Measurements from ENCODE around the gene DNAAF1.

DNAAF1 gene

DNA sequence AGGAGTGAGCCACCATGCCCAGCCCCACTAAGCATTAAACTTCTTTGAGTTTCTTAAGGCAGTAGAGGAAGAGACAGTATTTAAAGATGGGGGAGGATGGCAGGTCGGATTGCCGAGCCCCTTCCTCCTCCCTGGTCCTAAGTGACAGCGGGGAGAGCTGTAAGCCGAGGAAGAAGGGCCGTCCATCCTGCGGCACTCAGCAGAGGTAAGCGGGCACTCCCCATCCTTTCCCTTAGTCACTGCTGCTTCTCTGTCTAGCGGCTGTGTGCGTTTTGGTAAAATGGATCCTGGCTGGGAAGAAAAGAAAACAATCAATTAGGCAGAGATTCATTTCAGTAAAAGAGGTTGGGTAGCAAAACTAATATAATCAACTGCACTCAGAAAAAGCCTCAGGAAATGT lies 13.9 kb downstream of the DNAAF1 start:
- H3K4me3 ChIP-seq (ENCODE audit: low read depth, low read length): no peak overlapping the region
- TF ChIP-seq, protein P1, sequence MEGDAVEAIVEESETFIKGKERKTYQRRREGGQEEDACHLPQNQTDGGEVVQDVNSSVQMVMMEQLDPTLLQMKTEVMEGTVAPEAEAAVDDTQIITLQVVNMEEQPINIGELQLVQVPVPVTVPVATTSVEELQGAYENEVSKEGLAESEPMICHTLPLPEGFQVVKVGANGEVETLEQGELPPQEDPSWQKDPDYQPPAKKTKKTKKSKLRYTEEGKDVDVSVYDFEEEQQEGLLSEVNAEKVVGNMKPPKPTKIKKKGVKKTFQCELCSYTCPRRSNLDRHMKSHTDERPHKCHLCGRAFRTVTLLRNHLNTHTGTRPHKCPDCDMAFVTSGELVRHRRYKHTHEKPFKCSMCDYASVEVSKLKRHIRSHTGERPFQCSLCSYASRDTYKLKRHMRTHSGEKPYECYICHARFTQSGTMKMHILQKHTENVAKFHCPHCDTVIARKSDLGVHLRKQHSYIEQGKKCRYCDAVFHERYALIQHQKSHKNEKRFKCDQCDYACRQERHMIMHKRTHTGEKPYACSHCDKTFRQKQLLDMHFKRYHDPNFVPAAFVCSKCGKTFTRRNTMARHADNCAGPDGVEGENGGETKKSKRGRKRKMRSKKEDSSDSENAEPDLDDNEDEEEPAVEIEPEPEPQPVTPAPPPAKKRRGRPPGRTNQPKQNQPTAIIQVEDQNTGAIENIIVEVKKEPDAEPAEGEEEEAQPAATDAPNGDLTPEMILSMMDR (IDR thresholded peaks at IDR 0.05; ENCODE audit: low read depth, low read length): no peak
- in situ Hi-C loops (cut with HindIII; ENCODE audit: low sequenced_read_pairs): no loop called here
- DNase-seq (ENCODE audit: low read depth, low spot score): no peak

DNA sequence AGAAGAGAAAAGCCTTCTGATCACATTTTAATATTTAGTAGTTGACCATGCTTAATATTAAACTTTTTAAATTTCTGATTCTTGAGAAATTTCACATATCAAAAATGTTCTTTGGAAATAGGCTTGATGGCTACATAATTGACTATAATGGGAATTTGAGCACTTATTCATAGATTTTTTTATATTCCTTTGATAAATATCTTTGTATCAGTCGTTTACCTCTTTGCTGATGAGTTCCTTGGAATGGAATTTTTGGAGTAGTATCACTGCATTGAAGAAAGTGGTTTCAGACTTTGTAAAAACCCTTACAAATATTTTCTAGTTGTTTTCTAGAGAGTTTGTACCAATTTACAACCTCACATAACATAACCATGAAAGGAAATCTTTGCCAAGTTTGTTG lies 14.7 kb downstream of the DNAAF1 start:
- in situ Hi-C loops (cut with HindIII; ENCODE audit: low sequenced_read_pairs): no loop called here
- TF ChIP-seq, protein P1 (IDR thresholded peaks at IDR 0.05; ENCODE audit: low read depth, low read length): no peak
- no peak overlapping the region for H3K4me3 ChIP-seq (ENCODE audit: low read depth, low read length)
- DNase-seq (ENCODE audit: low read depth, low spot score): no peak

DNA sequence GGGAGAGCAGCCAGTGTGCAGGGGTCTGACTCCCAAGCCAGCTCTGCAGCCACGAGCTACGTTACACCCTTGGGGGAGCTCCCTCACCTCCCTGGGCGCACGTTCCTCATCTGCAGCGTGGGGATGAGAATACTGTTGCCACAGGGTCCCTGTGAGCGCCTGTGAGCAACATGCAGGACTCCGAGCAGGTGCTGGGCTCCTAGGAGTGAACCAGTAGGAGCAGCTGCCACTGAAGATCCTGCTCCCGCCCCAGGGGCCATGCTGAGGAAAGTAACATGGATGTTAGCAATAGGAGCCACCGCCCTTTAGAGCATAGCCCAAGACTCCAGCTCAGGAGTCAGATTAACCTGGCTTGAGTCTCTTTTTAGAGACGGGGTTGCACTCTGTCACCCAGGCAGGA lies 15.9 kb downstream of the DNAAF1 start:
- no peak for DNase-seq (ENCODE audit: low read depth, low spot score)
- no peak overlapping the region for H3K4me3 ChIP-seq (ENCODE audit: low read depth, low read length)
- TF ChIP-seq, protein P1 (IDR thresholded peaks at IDR 0.05; ENCODE audit: low read depth, low read length): no peak
- in situ Hi-C loops (cut with HindIII; ENCODE audit: low sequenced_read_pairs): no loop called here

DNA sequence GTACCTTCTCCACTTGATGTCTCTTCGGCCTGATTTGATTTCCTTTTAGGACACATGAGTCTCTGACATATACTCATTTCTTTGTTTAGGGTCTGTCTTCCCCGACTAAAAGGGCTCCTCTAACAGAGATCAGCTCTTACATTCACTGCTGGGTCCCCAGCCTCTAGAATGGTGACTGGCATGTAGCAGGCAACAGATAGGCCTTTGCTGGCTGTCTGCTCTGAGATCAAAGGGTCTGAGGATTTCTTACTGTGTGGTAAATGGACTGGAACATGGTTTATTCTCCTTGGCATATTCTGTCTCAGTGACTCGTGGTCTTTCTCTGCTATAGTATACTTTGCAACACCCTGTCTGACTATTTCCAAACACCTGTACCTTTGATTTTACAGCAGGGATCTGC lies 16.7 kb downstream of the DNAAF1 start:
- in situ Hi-C loops (cut with HindIII; ENCODE audit: low sequenced_read_pairs): no loop called here
- DNase-seq (ENCODE audit: low read depth, low spot score): no peak

DNA sequence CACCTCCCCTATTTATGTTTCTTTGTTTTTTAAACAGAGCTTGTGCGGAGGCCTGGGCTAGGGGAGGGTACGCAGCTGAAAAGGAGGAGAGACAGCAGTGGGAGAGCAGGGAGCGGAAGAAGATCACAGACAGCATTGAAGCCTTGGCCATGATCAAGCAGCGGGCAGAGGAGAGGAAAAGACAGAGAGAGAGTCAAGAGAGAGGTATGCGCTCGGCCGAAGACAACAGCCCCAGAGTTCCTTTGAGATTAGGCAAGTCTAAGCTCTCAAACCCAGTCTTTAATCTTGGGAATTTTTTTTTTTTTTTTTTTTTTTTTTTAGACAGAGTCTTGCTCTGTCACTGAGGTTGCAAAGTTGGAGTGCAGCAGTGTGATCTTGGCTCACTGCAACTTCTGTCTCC lies 20.6 kb downstream of the DNAAF1 start:
- H3K4me3 ChIP-seq (ENCODE audit: low read depth, low read length): no peak overlapping the region
- no peak for DNase-seq (ENCODE audit: low read depth, low spot score)
- in situ Hi-C loops (cut with HindIII; ENCODE audit: low sequenced_read_pairs): no loop called here
- TF ChIP-seq, protein P1 (IDR thresholded peaks at IDR 0.05; ENCODE audit: low read depth, low read length): no peak

More for the DNA sequence above, 16.7 kb downstream of the DNAAF1 start:
- no peak overlapping the region for H3K4me3 ChIP-seq (ENCODE audit: low read depth, low read length)
- TF ChIP-seq, protein P1 (IDR thresholded peaks at IDR 0.05; ENCODE audit: low read depth, low read length): no peak

DNA sequence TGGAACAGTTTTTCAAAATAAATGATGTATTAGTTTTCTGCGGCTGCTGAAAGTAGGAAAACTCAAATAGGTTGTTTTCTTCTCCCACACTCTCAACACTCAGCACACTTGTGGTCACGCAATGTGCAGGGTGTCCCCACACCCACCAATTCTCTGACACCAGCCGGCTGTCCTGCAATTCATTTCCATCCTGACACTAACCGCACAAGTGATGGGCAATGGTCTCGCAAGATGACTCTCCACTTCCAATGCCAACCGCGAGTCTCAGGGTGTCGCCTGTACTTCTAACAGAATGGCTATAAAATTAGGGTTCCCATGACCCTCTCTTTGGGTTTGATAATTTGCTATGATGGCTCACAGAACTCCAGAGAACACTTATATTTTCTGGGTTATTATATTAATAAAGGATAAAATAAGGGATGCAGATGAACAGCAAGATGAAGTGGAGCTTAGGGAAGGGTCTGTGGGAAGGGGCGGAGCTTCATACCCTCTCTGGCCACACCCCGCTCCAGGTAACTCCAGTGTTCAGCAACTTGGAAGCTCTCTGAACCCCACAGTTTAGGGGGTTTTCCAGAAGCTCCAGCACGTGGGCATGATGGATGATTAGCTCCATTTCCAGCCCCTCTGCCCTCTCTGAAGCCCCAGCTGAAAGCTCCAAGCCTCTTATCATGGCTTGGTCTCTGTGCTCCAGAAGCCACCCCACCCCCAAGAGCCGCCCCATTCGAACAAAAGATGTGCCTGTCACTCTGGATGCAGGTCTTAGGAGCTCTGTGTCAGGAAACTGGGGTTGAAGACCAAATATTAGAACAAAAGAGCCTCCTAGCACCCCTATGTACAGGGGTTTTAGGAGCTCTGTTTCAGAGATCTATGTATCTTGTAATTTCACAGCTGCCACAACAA lies 21.9 kb downstream of the DNAAF1 start:
- TF ChIP-seq, protein P1 (IDR thresholded peaks at IDR 0.05; ENCODE audit: low read depth, low read length): no peak
- DNase-seq (ENCODE audit: low read depth, low spot score): no peak
- in situ Hi-C loops (cut with HindIII; ENCODE audit: low sequenced_read_pairs): no loop called here
- H3K4me3 ChIP-seq (ENCODE audit: low read depth, low read length): no peak overlapping the region
